GM12873 (cell line): Measurements from ENCODE around the gene COLEC12.

Experiments
- CTCF ChIP-seq: IDR thresholded peaks from 2 replicates; pipeline ENCODE4 v1.5.1; 2012; ENCODE audit warnings: low read depth, mild to moderate bottlenecking, moderate library complexity, low read length, control low read depth; ENCODE audit not compliant: insufficient read depth; ENCODE audit errors: missing control alignments

COLEC12 gene

GRCh38 chr18:369224-370015 lies 131.1 kb downstream of the COLEC12 start:
- no peak for TF ChIP-seq CTCF

- no peak for TF ChIP-seq CTCF
Measured at GRCh38 chr18:366466-367061, 133.9 kb downstream of the COLEC12 start.

- TF ChIP-seq CTCF, result no peak
Measured at GRCh38 chr18:365651-366050, 134.8 kb downstream of the COLEC12 start.

GRCh38 chr18:364256-364826 lies 136.2 kb downstream of the COLEC12 start:
- no peak for TF ChIP-seq CTCF

- no peak for TF ChIP-seq CTCF
Measured at GRCh38 chr18:363301-364085, 137.0 kb downstream of the COLEC12 start.

- no peak for TF ChIP-seq CTCF
Measured at GRCh38 chr18:362311-363290, 137.9 kb downstream of the COLEC12 start.
